ENCODE results near the gene CDK12. TPM values are rescaled to one million over a fixed set of nuclear protein-coding genes. Genes with fewer than 3 reads are reported as not detected.

Gene CDK12
- total and polyA plus RNA-seq, 9 of the 15 experiments (the other 6 are each of a cell fraction or from before 2014, with no cell fraction given): 3.4 to 65.6 (median 36.8) TPM

DNA sequence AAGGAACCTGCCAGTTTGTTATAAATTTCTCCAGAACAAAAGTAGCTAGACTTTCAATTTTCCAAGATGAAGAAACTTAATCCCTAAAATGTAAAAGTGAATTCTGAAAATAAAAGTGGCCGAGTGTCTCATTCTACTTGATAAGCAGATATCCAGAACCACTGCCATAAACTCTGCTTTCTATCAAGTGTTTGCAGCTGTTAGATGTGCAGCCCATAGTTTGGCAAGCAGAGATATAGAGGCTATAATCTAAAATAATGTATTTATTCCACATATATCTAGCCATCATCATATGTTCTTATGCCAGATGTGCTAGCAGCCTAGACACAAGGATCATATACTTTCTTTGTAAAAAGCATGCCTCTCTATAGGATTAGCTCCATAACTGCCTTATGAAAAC lies 45.1 kb upstream of the CDK12 start:
- H3K4me1 ChIP-seq (replicated peaks in 1 of 2; ENCODE audit: control insufficient read depth in 2 of 2, insufficient read depth in 2 of 2, low read length in 2 of 2): no peaks in the 10 kb centered on the region
- FAIRE-seq (no peak), ATAC-seq (no peak), DNase-seq (ENCODE audit: extremely low read depth in 1 of 4, low spot score in 3 of 4) (no peak)
- H3K4me3 ChIP-seq: no peak overlapping the region
- no peak for TF ChIP-seq JUN (IDR thresholded peaks at IDR 0.05; ENCODE audit: borderline replicate concordance, low read depth, low read length)
- no peak for TF ChIP-seq JUN (CRISPR knock-in tag; IDR thresholded peaks at IDR 0.05; ENCODE audit: borderline replicate concordance)
- TF ChIP-seq ZNF384 (IDR thresholded peaks at IDR 0.05; ENCODE audit: low read depth, low read length): no peak
- TF ChIP-seq, protein P1, sequence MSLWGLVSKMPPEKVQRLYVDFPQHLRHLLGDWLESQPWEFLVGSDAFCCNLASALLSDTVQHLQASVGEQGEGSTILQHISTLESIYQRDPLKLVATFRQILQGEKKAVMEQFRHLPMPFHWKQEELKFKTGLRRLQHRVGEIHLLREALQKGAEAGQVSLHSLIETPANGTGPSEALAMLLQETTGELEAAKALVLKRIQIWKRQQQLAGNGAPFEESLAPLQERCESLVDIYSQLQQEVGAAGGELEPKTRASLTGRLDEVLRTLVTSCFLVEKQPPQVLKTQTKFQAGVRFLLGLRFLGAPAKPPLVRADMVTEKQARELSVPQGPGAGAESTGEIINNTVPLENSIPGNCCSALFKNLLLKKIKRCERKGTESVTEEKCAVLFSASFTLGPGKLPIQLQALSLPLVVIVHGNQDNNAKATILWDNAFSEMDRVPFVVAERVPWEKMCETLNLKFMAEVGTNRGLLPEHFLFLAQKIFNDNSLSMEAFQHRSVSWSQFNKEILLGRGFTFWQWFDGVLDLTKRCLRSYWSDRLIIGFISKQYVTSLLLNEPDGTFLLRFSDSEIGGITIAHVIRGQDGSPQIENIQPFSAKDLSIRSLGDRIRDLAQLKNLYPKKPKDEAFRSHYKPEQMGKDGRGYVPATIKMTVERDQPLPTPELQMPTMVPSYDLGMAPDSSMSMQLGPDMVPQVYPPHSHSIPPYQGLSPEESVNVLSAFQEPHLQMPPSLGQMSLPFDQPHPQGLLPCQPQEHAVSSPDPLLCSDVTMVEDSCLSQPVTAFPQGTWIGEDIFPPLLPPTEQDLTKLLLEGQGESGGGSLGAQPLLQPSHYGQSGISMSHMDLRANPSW (CRISPR knock-in tag; IDR thresholded peaks at IDR 0.05): no peak
- no peak for TF ChIP-seq BCOR (IDR thresholded peaks at IDR 0.05)
- TF ChIP-seq ZNF324 (CRISPR knock-in tag; IDR thresholded peaks at IDR 0.05): no peak
- H3K9me1 ChIP-seq (ENCODE audit: control insufficient read depth, insufficient read depth, low read length): no peaks in the 10 kb centered on the region
- no peaks in the 10 kb centered on the region for H4K20me1 ChIP-seq (replicated peaks; ENCODE audit: control insufficient read depth, insufficient read depth, low read length)
- no peak overlapping the region for H2AFZ ChIP-seq (ENCODE audit: low read depth, low read length)
- peaks cover 72% of the 10 kb centered on the region; the same call in 2 of the 3 replicates for H3K36me3 ChIP-seq (ENCODE audit: control insufficient read depth, insufficient read depth, low read length)
- in situ Hi-C loops (cut with MboI): no loop called here
- no TSS peak for BruUV-seq (replicated peaks)
- no peaks in the 10 kb centered on the region for H3K9me3 ChIP-seq (replicated peaks; ENCODE audit: control insufficient read depth, insufficient read depth, low read depth, low read length)
- no peak overlapping the region for H3K9ac ChIP-seq (ENCODE audit: insufficient read depth in 1 of 2, low read depth in 2 of 2, low read length in 2 of 2)
- ChIA-PET CTCF (ENCODE audit: low intra/inter-chr PET ratio) (no interaction called here), POLR2A (interaction anchor here (1.1 to 1.5 kb wide), 3 partner anchors 12 to 55 kb away, joined by 3 to 4 read pairs (median 3); partner anchors contain the start of gene MED1)
- H3K79me2 ChIP-seq (ENCODE audit: control insufficient read depth, insufficient read depth, low read length): no peaks in the 10 kb centered on the region
- no peak overlapping the region for H3K4me2 ChIP-seq (ENCODE audit: insufficient read depth, low read length)
- WGBS (ENCODE audit: insufficient coverage, low coverage, missing lambda C conversion rate): 55% methylated on average over 1 of the region's 1 CpG
- intact Hi-C loops (cut with micrococcal nuclease): no loop called here
- H3K27ac ChIP-seq (ENCODE audit: extremely low read depth, low read depth, low read length): no peak overlapping the region
- H3K27me3 ChIP-seq (ENCODE audit: control insufficient read depth in 2 of 2, insufficient read depth in 2 of 2, low read length in 2 of 2): no peaks in the 10 kb centered on the region

Data from K562 (cell line).